GM08714 (cell line): Measurements from ENCODE around the gene CALR.

Source experiments
- H3K4me3 ChIP-seq: fragments of 200-500 bp; sonication (Bioruptor generic); 2 replicates; pipeline ENCODE4 v1.5.1; 2014; ENCODE audit warnings: mild to moderate bottlenecking, low read length, inconsistent platforms
- ZNF274 ChIP-seq: IDR thresholded peaks from 2 replicates; pipeline ENCODE4 v1.6.1; 2012; ENCODE audit warnings: mild to moderate bottlenecking, low read depth, low read length

Gene CALR

GRCh38 chr19:12990853-12991252 is 52.4 kb downstream of the CALR start:
- no peak overlapping the region for H3K4me3 ChIP-seq
- TF ChIP-seq ZNF274, result no peak

- no peak for TF ChIP-seq ZNF274
- no peak overlapping the region for H3K4me3 ChIP-seq
These were observed 52.9 kb downstream of the CALR start for GRCh38 chr19:12991296-12991695.

- no peak for TF ChIP-seq ZNF274
- no peak overlapping the region for H3K4me3 ChIP-seq
These were observed 54.3 kb downstream of the CALR start for GRCh38 chr19:12992729-12993128.

- TF ChIP-seq ZNF274, result no peak
- no peak overlapping the region for H3K4me3 ChIP-seq
These were observed 55.2 kb downstream of the CALR start for GRCh38 chr19:12993562-12993961.
